GM12873 (cell line): Measurements from ENCODE around the gene ASZ1.

ENCODE experiments used
- TF ChIP-seq, protein P1 (sequence below): IDR thresholded peaks from 2 replicates; pipeline ENCODE4 v1.5.1; 2012; ENCODE audit warnings: low read depth, mild to moderate bottlenecking, moderate library complexity, low read length, control low read depth; ENCODE audit not compliant: insufficient read depth; ENCODE audit errors: missing control alignments

The ASZ1 gene

GRCh38 chr7:117412390-117412789, 14.9 kb downstream of the ASZ1 start:
- TF ChIP-seq, protein P1, sequence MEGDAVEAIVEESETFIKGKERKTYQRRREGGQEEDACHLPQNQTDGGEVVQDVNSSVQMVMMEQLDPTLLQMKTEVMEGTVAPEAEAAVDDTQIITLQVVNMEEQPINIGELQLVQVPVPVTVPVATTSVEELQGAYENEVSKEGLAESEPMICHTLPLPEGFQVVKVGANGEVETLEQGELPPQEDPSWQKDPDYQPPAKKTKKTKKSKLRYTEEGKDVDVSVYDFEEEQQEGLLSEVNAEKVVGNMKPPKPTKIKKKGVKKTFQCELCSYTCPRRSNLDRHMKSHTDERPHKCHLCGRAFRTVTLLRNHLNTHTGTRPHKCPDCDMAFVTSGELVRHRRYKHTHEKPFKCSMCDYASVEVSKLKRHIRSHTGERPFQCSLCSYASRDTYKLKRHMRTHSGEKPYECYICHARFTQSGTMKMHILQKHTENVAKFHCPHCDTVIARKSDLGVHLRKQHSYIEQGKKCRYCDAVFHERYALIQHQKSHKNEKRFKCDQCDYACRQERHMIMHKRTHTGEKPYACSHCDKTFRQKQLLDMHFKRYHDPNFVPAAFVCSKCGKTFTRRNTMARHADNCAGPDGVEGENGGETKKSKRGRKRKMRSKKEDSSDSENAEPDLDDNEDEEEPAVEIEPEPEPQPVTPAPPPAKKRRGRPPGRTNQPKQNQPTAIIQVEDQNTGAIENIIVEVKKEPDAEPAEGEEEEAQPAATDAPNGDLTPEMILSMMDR: no peak

DNA sequence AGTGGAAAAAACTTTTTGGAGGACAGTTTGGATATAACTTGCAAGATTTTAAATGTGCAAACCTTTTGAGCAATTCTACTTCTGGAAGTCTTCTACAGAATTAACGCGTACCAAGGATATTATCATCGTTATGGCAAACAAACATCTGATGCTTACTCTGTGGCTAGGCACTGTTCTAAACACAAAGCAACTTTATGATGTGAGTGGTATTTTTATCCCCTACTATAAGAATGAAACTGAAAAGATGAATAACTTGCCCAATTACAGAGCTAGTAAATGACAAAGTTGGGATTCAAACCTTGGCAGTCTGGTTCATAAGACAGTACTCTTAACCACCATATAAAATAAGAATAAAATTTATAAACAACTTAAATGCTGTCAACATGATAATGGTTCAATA, 15.8 kb downstream of the ASZ1 start:
- TF ChIP-seq, protein P1: no peak

DNA sequence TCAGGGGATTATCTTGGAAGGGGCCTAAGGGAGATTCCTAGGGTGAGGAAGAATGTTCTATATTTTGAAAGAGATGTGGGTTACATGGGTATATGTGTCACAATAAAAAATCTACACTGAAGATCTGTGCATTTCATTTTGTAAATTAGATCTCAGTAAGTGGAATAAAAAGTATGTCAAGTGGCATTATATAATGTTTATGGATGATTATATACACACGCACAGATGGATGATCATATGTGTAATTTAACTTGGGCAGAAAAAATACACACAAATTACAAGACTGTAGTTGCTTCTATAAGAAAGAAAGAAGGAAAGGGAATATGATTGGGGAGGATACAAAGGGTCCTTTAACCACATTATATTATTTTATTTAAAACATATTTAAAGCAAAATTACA, 18.5 kb downstream of the ASZ1 start:
- TF ChIP-seq, protein P1: no peak

GRCh38 chr7:117405519-117405918, 21.8 kb downstream of the ASZ1 start:
- TF ChIP-seq, protein P1: no peak

DNA sequence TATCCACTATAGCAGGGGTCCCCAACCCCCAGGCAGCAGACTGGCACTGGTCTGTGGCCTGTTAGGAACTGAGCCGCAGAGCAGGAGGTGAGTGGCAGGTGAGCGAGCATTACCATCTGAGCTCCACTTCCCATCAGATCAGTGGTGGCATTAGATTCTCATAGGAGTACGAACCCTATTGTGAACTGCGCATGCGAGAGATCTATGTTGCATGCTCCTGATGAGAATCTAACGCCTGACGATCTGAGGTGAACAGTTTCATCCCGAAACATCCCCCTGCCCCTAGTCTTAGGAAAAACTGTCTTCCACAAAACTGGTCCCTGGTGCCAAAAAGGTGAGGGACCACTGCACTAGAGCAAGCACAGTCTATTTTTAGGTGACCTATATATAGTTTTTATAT, 23.6 kb downstream of the ASZ1 start:
- TF ChIP-seq, protein P1: no peak

GRCh38 chr7:117402109-117402508, 25.2 kb downstream of the ASZ1 start:
- TF ChIP-seq, protein P1: no peak

- TF ChIP-seq, protein P1: peak; percentile 47
Observed at GRCh38 chr7:117401293-117402002, 25.8 kb downstream of the ASZ1 start.
